DOHH2 (cell line): ENCODE results near the gene KRTAP4-2.

Source experiments
- CTCF ChIP-seq: fragments of 200-600 bp; sonication (generic); IDR thresholded peaks from one replicate; pipeline ENCODE4 v1.5.1; 2014; ENCODE audit warnings: antibody characterized with exemption, mild to moderate bottlenecking, low read depth, low read length; ENCODE audit not compliant: poor library complexity, severe bottlenecking
- EZH2phosphoT487 ChIP-seq: fragments of 200-600 bp; sonication (generic); IDR thresholded peaks from 2 replicates; pipeline ENCODE4 v1.6.1; 2017; ENCODE audit warnings: borderline replicate concordance, mild to moderate bottlenecking, antibody characterized with exemption, low read length, moderate library complexity, mixed read lengths

DNA sequence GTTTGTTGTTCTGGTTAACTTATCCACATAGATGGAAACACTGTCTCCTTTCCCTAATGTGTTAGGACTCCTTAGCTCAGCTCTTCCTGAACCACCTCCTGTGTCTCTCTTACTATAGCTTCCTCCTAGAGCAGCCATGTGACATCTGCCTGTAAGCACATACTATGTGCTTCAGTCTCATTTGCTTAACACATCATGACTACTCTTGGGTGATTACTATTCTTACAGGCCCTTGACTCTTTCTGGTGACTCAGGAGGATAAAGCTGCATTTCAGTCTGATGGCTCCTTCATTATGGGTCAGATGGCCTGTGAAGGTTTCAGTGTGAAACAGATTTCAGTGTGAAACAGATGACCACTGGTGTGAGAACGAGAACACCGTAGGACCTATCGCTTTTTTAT lies 320 bp upstream of the KRTAP4-2 start:
- TF ChIP-seq CTCF (no peak), EZH2phosphoT487 (no peak)
